Astrocyte (in vitro differentiated cells and primary cell): ENCODE measurements around the gene CNKSR1.

Experiments
- CTCF ChIP-seq: IDR thresholded peaks from 2 replicates; pipeline ENCODE4 v1.5.1; 2011; ENCODE audit warnings: low read depth, mild to moderate bottlenecking, inconsistent platforms, low read length, moderate library complexity; ENCODE audit not compliant: insufficient read depth
- EZH2 ChIP-seq: IDR thresholded peaks from 2 replicates; pipeline ENCODE4 v1.6.1; 2012; ENCODE audit warnings: mild to moderate bottlenecking, low read length, inconsistent platforms; ENCODE audit not compliant: insufficient read depth

GRCh38 chr1:26221094-26221493 lies 43.8 kb downstream of the CNKSR1 start:
- TF ChIP-seq CTCF (no peak), EZH2 (no peak)
